IMR-90 (cell line): ENCODE data around the gene SLC4A4. TPM values are rescaled to one million over a fixed set of nuclear protein-coding genes. Genes with fewer than 3 reads are reported as not detected.

Experiments used
- ATAC-seq: fragments of 200-7000 bp; cut with Tn5 transposase; 2 replicates; pipeline ENCODE4 v1.9.1; 2020; ENCODE audit warnings: low read depth, mild to moderate bottlenecking, moderate library complexity
- BruUV-seq: library from RNA; stranded (reverse); fragments of 400-500 nt; replicated peaks from 2 replicates; lab custom pipeline; 2021; lab: Mats Ljungman, UMichigan
- CTCF ChIA-PET: fragments of 300-600 bp; formaldehyde crosslinking; extraction: SDS; loops from one replicate; lab custom pipeline; 2021; ENCODE audit warnings: antibody characterized with exemption; lab: Yijun Ruan, JAX
- POLR2A ChIA-PET: fragments of 300-600 bp; sonication (Branson Sonifier 250); formaldehyde crosslinking; loops from one replicate; lab custom pipeline; 2022; ENCODE audit warnings: antibody characterized with exemption; ENCODE audit not compliant: unreplicated experiment; lab: Charles Lee
- DNase-seq: peaks from one replicate; pipeline ENCODE4 v3.0.0; 2013
- H2AFZ ChIP-seq: replicated peaks from 2 replicates; pipeline ENCODE3; 2013; ENCODE audit warnings: low read length, mild to moderate bottlenecking; ENCODE audit not compliant: poor library complexity
- H2AK5ac ChIP-seq: 2 replicates; pipeline ENCODE4 v1.6.1; 2013; ENCODE audit warnings: low read depth, low read length, inconsistent platforms
- H2AK9ac ChIP-seq: replicated peaks from 2 replicates; pipeline ENCODE3; 2013; ENCODE audit warnings: mild to moderate bottlenecking, low read depth, low read length, moderate library complexity; ENCODE audit not compliant: poor library complexity
- H2BK120ac ChIP-seq: 2 replicates; pipeline ENCODE4 v1.6.1; 2013; ENCODE audit warnings: low read depth, low read length, inconsistent platforms
- H2BK15ac ChIP-seq: 3 replicates; pipeline ENCODE4 v1.6.1; 2013; ENCODE audit warnings: low read depth, low read length, inconsistent platforms
- H2BK20ac ChIP-seq: 2 replicates; pipeline ENCODE4 v1.6.1; 2013; ENCODE audit warnings: low read depth, mild to moderate bottlenecking, inconsistent platforms, low read length, moderate library complexity
- H2BK5ac ChIP-seq: 2 replicates; pipeline ENCODE4 v1.6.1; 2013; ENCODE audit warnings: mild to moderate bottlenecking, low read depth, low read length, inconsistent platforms; ENCODE audit not compliant: poor library complexity, severe bottlenecking
- H3K14ac ChIP-seq: replicated peaks from 2 replicates; pipeline ENCODE4 v1.6.1; 2013; ENCODE audit warnings: low read depth, low read length, inconsistent platforms
- H3K18ac ChIP-seq: 2 replicates; pipeline ENCODE4 v1.6.1; 2013; ENCODE audit warnings: low read depth, low read length, control low read depth
- H3K23ac ChIP-seq: 2 replicates; pipeline ENCODE4 v1.6.1; 2013; ENCODE audit warnings: low read depth, low read length, inconsistent platforms
- H3K27ac ChIP-seq: 2 replicates; pipeline ENCODE4 v1.5.1; 2013; ENCODE audit warnings: mild to moderate bottlenecking, control low read depth, low read length; ENCODE audit not compliant: insufficient read depth
- H3K27me3 ChIP-seq: 2 replicates; pipeline ENCODE4 v1.6.1; 2013; ENCODE audit warnings: low read length; ENCODE audit not compliant: control insufficient read depth, insufficient read depth
- H3K36me3 ChIP-seq: 2 replicates; pipeline ENCODE4 v1.6.1; 2013; ENCODE audit warnings: low read length, mixed read lengths; ENCODE audit not compliant: control insufficient read depth, insufficient read depth
- H3K4ac ChIP-seq: 2 replicates; pipeline ENCODE4 v1.6.1; 2013; ENCODE audit warnings: low read depth, low read length, inconsistent platforms
- H3K4me1 ChIP-seq: 2 replicates; pipeline ENCODE4 v1.6.1; 2013; ENCODE audit warnings: low read length, mixed read lengths; ENCODE audit not compliant: control insufficient read depth, insufficient read depth
- H3K4me2 ChIP-seq: 2 replicates; pipeline ENCODE4 v1.6.1; 2013; ENCODE audit warnings: low read depth, mild to moderate bottlenecking, control low read depth, low read length, moderate library complexity
- H3K4me3 ChIP-seq: 2 replicates; pipeline ENCODE4 v1.5.1; 2013; ENCODE audit warnings: low read depth, mild to moderate bottlenecking, control low read depth, low read length, moderate library complexity; ENCODE audit not compliant: insufficient read depth
- H3K56ac ChIP-seq: 2 replicates; pipeline ENCODE4 v1.6.1; 2013; ENCODE audit warnings: low read length, inconsistent platforms; ENCODE audit not compliant: insufficient read depth; ENCODE audit errors: extremely low read depth
- H3K79me1 ChIP-seq, 2 experiments: 2 replicates each; pipeline ENCODE4 v1.6.1; 2013; ENCODE audit warnings: low read length in 2 of 2, inconsistent platforms in 1 of 2, low read depth in 1 of 2
- H3K9ac ChIP-seq: 2 replicates; pipeline ENCODE4 v1.6.1; 2013; ENCODE audit warnings: low read depth, low read length, control low read depth
- H3K9me1 ChIP-seq: 2 replicates; pipeline ENCODE4 v1.6.1; 2013; ENCODE audit warnings: low read length, inconsistent platforms; ENCODE audit not compliant: insufficient read depth
- H3K9me3 ChIP-seq: 2 replicates; pipeline ENCODE4 v1.6.1; 2013; ENCODE audit warnings: low read length; ENCODE audit not compliant: control insufficient read depth, insufficient read depth
- H4K20me1 ChIP-seq: 2 replicates; pipeline ENCODE4 v1.6.1; 2013; ENCODE audit warnings: low read length, inconsistent platforms; ENCODE audit not compliant: insufficient read depth
- H4K5ac ChIP-seq: 2 replicates; pipeline ENCODE4 v1.6.1; 2013; ENCODE audit warnings: mild to moderate bottlenecking, low read depth, low read length, control low read depth
- H4K8ac ChIP-seq, 2 experiments: 2 replicates each; pipeline ENCODE4 v1.6.1; 2013; ENCODE audit warnings: low read depth in 2 of 2, low read length in 2 of 2, control low read depth in 1 of 2, inconsistent platforms in 1 of 2
- H4K91ac ChIP-seq: 2 replicates; pipeline ENCODE4 v1.6.1; 2013; ENCODE audit warnings: low read depth, low read length, inconsistent platforms; ENCODE audit not compliant: insufficient read depth
- BHLHE40 ChIP-seq: fragments of 150-350 bp; IDR thresholded peaks from 2 replicates; pipeline ENCODE4 v1.6.1; 2016; ENCODE audit warnings: mild to moderate bottlenecking, low read depth, low read length
- CEBPB ChIP-seq: IDR thresholded peaks from 2 replicates; pipeline ENCODE4 v1.6.1; 2012; ENCODE audit warnings: low read depth, low read length, improper control_type of control experiment
- CHD1 ChIP-seq: IDR thresholded peaks from 2 replicates; pipeline ENCODE4 v1.6.1; 2012; ENCODE audit warnings: low read depth, low read length, improper control_type of control experiment
- CTCF ChIP-seq: conservative IDR thresholded peaks from 2 replicates; pipeline ENCODE4 v1.5.1; 2012; ENCODE audit warnings: mild to moderate bottlenecking, low read depth, low read length, improper control_type of control experiment
- ELK1 ChIP-seq: fragments of 150-350 bp; IDR thresholded peaks from 2 replicates; pipeline ENCODE4 v1.6.1; 2016; ENCODE audit warnings: low read depth, mild to moderate bottlenecking, low read length, moderate library complexity, borderline replicate concordance
- MAFK ChIP-seq: IDR thresholded peaks from 2 replicates; pipeline ENCODE4 v1.6.1; 2012; ENCODE audit warnings: low read depth, low read length, improper control_type of control experiment
- MAZ ChIP-seq: IDR thresholded peaks from 2 replicates; pipeline ENCODE4 v1.6.1; 2012; ENCODE audit warnings: low read depth, mild to moderate bottlenecking, low read length, improper control_type of control experiment, moderate library complexity, borderline replicate concordance
- MXI1 ChIP-seq: IDR thresholded peaks from 2 replicates; pipeline ENCODE4 v1.6.1; 2012; ENCODE audit warnings: low read depth, mild to moderate bottlenecking, low read length, moderate library complexity, borderline replicate concordance
- NFE2L2 ChIP-seq: fragments of 150-350 bp; IDR thresholded peaks from 2 replicates; pipeline ENCODE4 v1.6.1; 2016; ENCODE audit warnings: low read depth, mild to moderate bottlenecking, low read length
- POLR2A ChIP-seq: IDR thresholded peaks from 2 replicates; pipeline ENCODE4 v1.6.1; 2012; ENCODE audit warnings: mild to moderate bottlenecking, low read depth, low read length
- RAD21 ChIP-seq: IDR thresholded peaks from 2 replicates; pipeline ENCODE4 v1.6.1; 2012; ENCODE audit warnings: low read length, improper control_type of control experiment
- RCOR1 ChIP-seq: IDR thresholded peaks from 2 replicates; pipeline ENCODE4 v1.6.1; 2012; ENCODE audit warnings: mild to moderate bottlenecking, low read length, improper control_type of control experiment; ENCODE audit not compliant: insufficient replicate concordance
- RFX5 ChIP-seq: IDR thresholded peaks from 2 replicates; pipeline ENCODE4 v1.8.0; 2012; ENCODE audit warnings: low read depth, mild to moderate bottlenecking, low read length, moderate library complexity
- SMC3 ChIP-seq: fragments of 150-350 bp; IDR thresholded peaks from 2 replicates; pipeline ENCODE4 v1.6.1; 2016; ENCODE audit warnings: low read depth, mild to moderate bottlenecking, antibody characterized with exemption, low read length, moderate library complexity
- USF2 ChIP-seq: fragments of 150-350 bp; IDR thresholded peaks from 2 replicates; pipeline ENCODE4 v1.6.1; 2017; ENCODE audit warnings: mild to moderate bottlenecking, antibody characterized with exemption, low read length, low read depth
- WGBS, 2 experiments: methylation state at CpG; one replicate each; pipeline versions ENCODE4 v1.1.5 to v1.1.7; 2013; ENCODE audit warnings: missing lambda C conversion rate in 2 of 2; ENCODE audit not compliant: insufficient read length in 1 of 2; ENCODE audit errors: extremely low coverage in 2 of 2; 5-methylcytosine and 5-hydroxymethylcytosine counted together
- dilution Hi-C: fragments of 300-500 bp; cut with HindIII; formaldehyde crosslinking; loops from one replicate; pipeline ENCODE4 v1.14.3; 2018; ENCODE audit warnings: low sequenced_read_pairs; ENCODE audit not compliant: unreplicated experiment
- in situ Hi-C: fragments of 300-500 bp; cut with MboI; formaldehyde crosslinking; loops from 3 replicates; pipeline ENCODE4 v1.14.3; 2019; ENCODE audit warnings: low sequenced_read_pairs, inconsistent platforms, mixed read lengths
- intact Hi-C: fragments of 100-400 bp; cut with micrococcal nuclease; formaldehyde crosslinking; loops from 2 replicates; pipeline ENCODE4 v1.10.0; 2022
- polyA plus RNA-seq, 3 experiments: library from polyadenylated mRNA; depleted of rRNA; stranded (reverse); fragments of >200 nt; gene quantifications; 2 replicates each; pipeline ENCODE4 v1.2.3, GENCODE V29; 2012; ENCODE audit warnings: low replicate concordance in 1 of 3
- total RNA-seq: library from RNA; depleted of rRNA; stranded (reverse); fragments of >200 nt; gene quantifications from 2 replicates; pipeline ENCODE4 v1.2.3, GENCODE V29; 2012

The SLC4A4 gene
- total and polyA plus RNA-seq, 2 of the 4 experiments (the other 2 are of a cell fraction), result 5.6 to 16.8 TPM

- H4K91ac ChIP-seq, result no peak overlapping the region
- no peak overlapping the region for H4K5ac ChIP-seq
- no peaks in the 10 kb centered on the region; the same call in 1 of the 2 replicates for H4K20me1 ChIP-seq
- intact Hi-C loops, result loop anchor here (5.0 kb wide), 2 partner anchors 50 to 195 kb away; no protein-coding TSS in a partner anchor
- H2BK120ac ChIP-seq, result no peak overlapping the region
- peaks cover 18% of the 10 kb centered on the region for H3K36me3 ChIP-seq
- in situ Hi-C loops, result loop anchor here (25.0 kb wide), 1 partner anchor 330 kb away; no protein-coding TSS in a partner anchor
- no peaks in the 10 kb centered on the region for H3K27me3 ChIP-seq
- no peak for DNase-seq
- no peak overlapping the region for H3K27ac ChIP-seq
- H3K79me1 ChIP-seq, result peaks cover 21 to 49% of the 10 kb centered on the region in 2 experiments
- H3K4ac ChIP-seq, result no peak overlapping the region
- no peak overlapping the region for H3K18ac ChIP-seq
- no peak overlapping the region for H2BK20ac ChIP-seq
- H3K9ac ChIP-seq, result no peak overlapping the region
- WGBS, 2 experiments, result no CpG with 5 or more reads among the region's 3 CpGs
- no peak overlapping the region for H2AFZ ChIP-seq
- H2BK5ac ChIP-seq, result no peak overlapping the region
- POLR2A ChIA-PET, result no interaction called here
- H2AK9ac ChIP-seq, result no peak overlapping the region
- no peaks in the 10 kb centered on the region for H3K9me3 ChIP-seq
- H3K56ac ChIP-seq, result no peak overlapping the region
- no peak overlapping the region for H3K14ac ChIP-seq
- no peak overlapping the region for H3K4me3 ChIP-seq
- peaks cover 6% of the 10 kb centered on the region; the same call in 1 of the 2 replicates for H3K4me1 ChIP-seq
- no peak overlapping the region for H4K8ac ChIP-seq
- no peak for ATAC-seq
- no peak overlapping the region for H3K23ac ChIP-seq
- no TSS peak for BruUV-seq
- dilution Hi-C loops, result no loop called here
- no peak overlapping the region for H3K4me2 ChIP-seq
- H2AK5ac ChIP-seq, result no peak overlapping the region
- H3K9me1 ChIP-seq, result peaks cover 5% of the 10 kb centered on the region; the same call in 1 of the 2 replicates
- no peak overlapping the region for H2BK15ac ChIP-seq
- CTCF ChIA-PET, result no interaction called here
- TF ChIP-seq MAZ (no peak), MXI1 (no peak), ELK1 (no peak), CEBPB (no peak), MAFK (no peak), BHLHE40 (no peak), SMC3 (no peak), RFX5 (no peak), USF2 (no peak), CTCF (no peak), CHD1 (no peak), RCOR1 (no peak), RAD21 (no peak), POLR2A (no peak), NFE2L2 (no peak)
These were observed 43.5 kb downstream of the SLC4A4 start for GRCh38 chr4:71382125-71382899.
